RCC 7860 (cell line): ENCODE data around the gene ASTN2.

ENCODE experiments used
- DNase-seq: peaks from one replicate; pipeline ENCODE4 v3.0.0-alpha.2; 2015; ENCODE audit warnings: low spot score
- FAIRE-seq: peaks from 2 replicates; lab custom pipeline; 2012; peaks lifted over from hg19 to GRCh38; lab: Jason Lieb, UNC

The ASTN2 gene

DNA sequence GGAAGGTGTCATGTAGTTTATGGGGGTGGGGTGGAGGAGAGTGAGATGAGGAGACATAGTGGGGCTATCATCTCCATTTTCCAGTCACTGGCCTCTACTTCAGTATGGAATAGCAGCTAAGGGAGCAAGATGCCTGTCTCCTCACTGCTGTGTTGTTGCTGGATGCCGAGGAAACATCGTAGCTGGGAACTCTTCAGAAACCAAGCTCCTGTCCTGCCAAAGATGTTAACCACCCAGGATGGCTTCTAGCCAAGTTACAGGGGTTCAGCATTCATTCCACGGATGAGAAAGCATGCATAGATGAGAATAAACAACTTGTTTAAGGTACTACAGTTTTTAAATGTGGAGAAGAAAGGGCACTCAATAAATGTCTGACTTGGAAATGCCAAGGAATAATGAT, 226.5 kb downstream of the ASTN2 start:
- FAIRE-seq (no peak), DNase-seq (no peak)

- FAIRE-seq (no peak), DNase-seq (no peak)
Measured at GRCh38 chr9:117187498-117187897, 227.4 kb downstream of the ASTN2 start.

DNA sequence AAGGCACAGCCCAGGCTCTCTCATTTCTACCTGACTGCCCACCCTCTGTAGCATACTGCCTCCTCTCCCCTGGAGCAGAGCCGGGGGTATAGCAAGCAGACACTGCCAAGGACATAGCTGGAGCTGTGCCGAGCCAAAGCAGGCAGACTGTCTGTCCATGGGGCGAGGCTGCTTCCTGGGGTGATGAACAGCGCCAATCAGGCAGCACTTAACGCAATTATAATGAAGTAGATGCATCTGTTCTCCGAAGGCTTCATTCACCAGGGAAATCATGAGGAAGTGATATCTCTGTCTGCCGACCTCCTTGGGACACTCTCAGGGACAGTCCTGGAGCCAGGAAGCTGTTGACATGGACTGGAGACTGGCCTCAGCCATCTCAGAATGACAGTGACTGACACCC, 230.7 kb downstream of the ASTN2 start:
- FAIRE-seq (no peak), DNase-seq (no peak)

GRCh38 chr9:117182046-117182445, 232.8 kb downstream of the ASTN2 start:
- FAIRE-seq: no peak
- no peak for DNase-seq

- DNase-seq (no peak), FAIRE-seq (no peak)
Measured at GRCh38 chr9:117180896-117181445, 233.9 kb downstream of the ASTN2 start.

- peak; percentile 39 for DNase-seq
- FAIRE-seq: no peak
Measured at GRCh38 chr9:117178596-117179375, 236.1 kb downstream of the ASTN2 start.

- DNase-seq (no peak), FAIRE-seq (no peak)
Measured at GRCh38 chr9:117170567-117170966, 244.3 kb downstream of the ASTN2 start.

GRCh38 chr9:117169089-117169621, 245.7 kb downstream of the ASTN2 start:
- DNase-seq: no peak

GRCh38 chr9:117164512-117164911, 250.3 kb downstream of the ASTN2 start:
- no peak for DNase-seq
- FAIRE-seq: no peak

More at GRCh38 chr9:117169089-117169621, 245.7 kb downstream of the ASTN2 start:
- no peak for FAIRE-seq

DNA sequence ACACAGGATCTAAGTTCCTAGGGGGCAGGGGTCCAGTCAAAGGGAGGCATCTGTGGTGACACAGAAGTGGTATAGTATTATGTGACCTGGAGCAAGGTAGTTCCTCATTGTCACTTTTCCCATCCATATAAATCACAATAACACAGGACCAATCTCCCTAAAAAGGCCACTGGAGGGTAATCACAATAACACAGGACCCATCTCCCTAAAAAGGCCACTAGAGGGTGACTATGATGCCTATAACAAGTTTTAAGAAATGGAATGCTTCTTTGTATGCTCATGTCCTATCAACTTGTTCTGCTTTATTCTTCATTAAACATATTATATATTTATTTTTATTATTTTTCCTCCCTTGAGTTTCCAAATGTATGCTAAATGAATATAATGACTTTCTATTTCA, 254.6 kb downstream of the ASTN2 start:
- DNase-seq: no peak
- no peak for FAIRE-seq

DNA sequence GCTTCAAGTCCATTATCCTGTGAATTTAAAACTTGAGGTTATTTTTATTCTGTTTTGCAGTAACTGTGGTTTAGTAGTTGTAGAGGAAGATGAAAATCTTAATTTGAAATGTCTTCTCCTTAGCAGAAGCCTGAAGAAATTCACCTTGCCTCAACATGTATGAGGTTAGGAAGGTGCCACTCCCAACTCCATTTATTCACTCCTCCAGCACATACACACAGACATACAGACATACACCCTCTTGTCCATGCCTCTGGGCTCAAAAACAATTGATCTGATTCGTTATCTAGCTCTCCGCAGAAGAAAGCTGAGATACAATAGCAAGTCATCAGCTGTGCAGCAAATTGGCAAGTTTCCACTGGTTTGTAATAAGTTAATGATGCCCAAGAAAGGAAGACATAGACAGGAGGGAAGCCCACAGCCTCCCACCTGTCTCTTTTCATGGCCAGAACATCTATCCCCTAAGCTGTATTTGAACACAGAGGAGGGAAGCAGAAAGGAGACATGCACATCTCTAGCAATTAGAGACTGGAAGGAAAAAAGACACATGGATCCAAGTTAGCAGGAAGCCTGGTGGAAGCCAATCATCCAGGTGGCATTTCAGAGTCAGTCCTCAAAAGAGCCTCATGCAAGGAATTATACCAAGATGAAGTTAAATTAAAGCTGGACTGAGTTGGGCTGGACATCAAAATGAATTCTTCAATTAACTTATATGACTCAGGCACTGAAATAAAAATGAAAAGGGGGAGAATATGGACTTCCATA, 257.9 kb downstream of the ASTN2 start:
- DNase-seq (no peak), FAIRE-seq (no peak)

- DNase-seq (no peak), FAIRE-seq (no peak)
Measured at GRCh38 chr9:117156144-117156688, 258.6 kb downstream of the ASTN2 start.

DNA sequence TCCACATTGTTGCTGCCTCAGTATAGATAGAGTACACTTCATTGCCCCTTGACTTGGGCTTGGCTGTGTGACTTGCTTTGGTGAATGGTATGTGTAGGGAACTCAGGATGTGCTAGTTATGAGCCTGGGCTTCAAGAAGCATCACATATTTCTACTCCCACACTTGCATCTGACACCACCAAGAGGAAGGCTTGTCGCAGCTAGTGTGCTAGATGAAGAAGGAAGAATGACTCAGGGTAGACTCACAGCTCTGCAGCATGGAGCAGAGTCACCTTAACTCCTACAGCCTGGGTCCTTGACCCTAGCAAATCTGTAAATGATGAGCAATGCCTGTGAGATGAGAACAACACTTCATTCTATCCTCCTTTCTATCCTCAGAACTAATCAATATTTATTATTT, 261.8 kb downstream of the ASTN2 start:
- DNase-seq (peak; percentile 80), FAIRE-seq (peak; percentile 68)

DNA sequence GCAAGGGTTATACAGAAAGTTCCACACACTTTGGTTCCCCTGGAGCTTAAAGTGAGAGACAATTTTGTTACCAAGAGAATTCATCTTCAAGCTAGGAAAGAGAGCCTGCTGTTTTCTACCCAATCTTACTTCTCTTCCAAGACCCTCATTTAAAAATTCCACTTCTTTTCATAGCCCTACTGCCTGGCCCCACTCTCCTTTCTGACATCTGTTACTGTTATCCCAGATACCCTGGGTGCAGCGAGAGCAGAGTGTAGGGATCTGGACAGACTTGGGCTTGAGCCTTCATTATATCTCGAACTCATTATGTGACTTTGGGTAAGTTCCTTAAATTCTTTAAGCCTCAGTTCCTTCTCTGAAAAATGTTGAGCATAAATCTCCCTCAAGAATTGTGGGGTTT, 263.1 kb downstream of the ASTN2 start:
- no peak for DNase-seq
- FAIRE-seq: no peak

- FAIRE-seq: no peak
- DNase-seq: no peak
Measured at GRCh38 chr9:117149996-117150395, 264.9 kb downstream of the ASTN2 start.

- FAIRE-seq: no peak
- no peak for DNase-seq
Measured at GRCh38 chr9:117145811-117146490, 268.9 kb downstream of the ASTN2 start.

- DNase-seq (no peak), FAIRE-seq (no peak)
Measured at GRCh38 chr9:117145081-117145480, 269.8 kb downstream of the ASTN2 start.

- FAIRE-seq (no peak), DNase-seq (no peak)
Measured at GRCh38 chr9:117138231-117138630, 276.6 kb downstream of the ASTN2 start.

DNA sequence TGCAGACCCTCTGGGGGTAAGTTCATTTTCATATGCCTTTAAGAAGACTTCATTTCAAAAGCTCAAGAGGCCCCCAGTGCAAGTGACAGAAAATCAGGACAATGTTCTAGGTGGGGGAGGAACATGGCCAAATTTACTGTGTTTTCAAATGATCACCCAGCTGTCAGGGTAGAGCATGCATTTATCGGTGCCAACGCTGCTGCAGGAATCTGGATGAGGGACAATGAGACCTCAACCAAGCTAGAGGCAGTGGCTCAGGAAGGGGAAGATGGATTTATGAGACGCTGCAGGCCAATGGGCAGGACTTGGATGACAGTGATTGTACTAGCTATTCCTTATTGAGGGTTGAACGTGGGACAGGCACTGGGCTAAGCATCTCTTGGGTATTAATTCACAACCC, 278.4 kb downstream of the ASTN2 start:
- no peak for FAIRE-seq
- DNase-seq: no peak

DNA sequence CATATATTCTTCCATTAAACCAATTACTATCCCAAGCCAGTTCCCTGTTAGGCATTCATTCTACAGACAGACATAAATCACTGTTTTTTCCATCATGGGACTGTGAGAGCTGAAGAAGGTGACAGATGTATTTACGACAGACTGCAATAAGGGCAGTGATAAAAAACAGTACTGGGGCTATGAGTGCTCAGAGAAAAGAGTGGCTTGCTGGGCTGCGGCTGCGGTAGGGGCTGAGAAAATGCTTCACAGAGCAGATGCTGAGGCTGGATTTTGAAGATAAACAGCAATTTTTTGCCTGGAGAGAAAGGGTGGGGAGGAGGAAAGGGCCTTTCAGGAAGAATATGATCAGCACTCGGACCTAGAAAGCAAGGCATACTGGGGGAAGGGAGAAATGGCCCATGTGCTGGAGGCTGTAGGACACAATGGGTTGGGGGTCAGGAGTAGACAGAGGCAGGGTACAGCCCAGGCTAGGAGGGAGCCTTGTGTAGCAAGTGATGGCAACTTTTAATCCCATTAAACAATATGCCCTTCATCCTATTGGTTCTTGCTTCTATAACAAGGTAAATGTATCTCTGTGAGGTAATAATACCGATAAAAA, 279.3 kb downstream of the ASTN2 start:
- FAIRE-seq (no peak), DNase-seq (no peak)
